GM12878 (cell line): Measurements from ENCODE around the gene PRSS27. TPM values are rescaled to one million over a fixed set of nuclear protein-coding genes. Genes with fewer than 3 reads are reported as not detected.

Experiments
- ATAC-seq: fragments of 200-7000 bp; cut with Tn5 transposase; 3 replicates; pipeline ENCODE4 v1.9.1; 2020; ENCODE audit warnings: mild to moderate bottlenecking, moderate library complexity
- BruUV-seq: library from RNA; stranded (reverse); fragments of 400-500 nt; replicated peaks from 2 replicates; lab custom pipeline; 2021; lab: Mats Ljungman, UMichigan
- CTCF ChIA-PET: fragments of 300-600 bp; sonication (Branson Sonifier 250); formaldehyde crosslinking; extraction: SDS; loops from one replicate; lab custom pipeline; 2021; ENCODE audit warnings: inconsistent platforms; lab: Yijun Ruan, JAX
- POLR2A ChIA-PET: fragments of 350-600 bp; formaldehyde crosslinking; extraction: SDS; loops from one replicate; lab custom pipeline; 2021; ENCODE audit warnings: inconsistent platforms; lab: Charles Lee
- RAD21 ChIA-PET: fragments of 300-600 bp; sonication (Branson Sonifier 250); formaldehyde crosslinking; loops from one replicate; lab custom pipeline; 2023; ENCODE audit warnings: antibody characterized with exemption; ENCODE audit not compliant: unreplicated experiment; lab: Charles Lee
- SMC1A ChIA-PET: fragments of 300-600 bp; sonication (Branson Sonifier 250); formaldehyde crosslinking; loops from one replicate; lab custom pipeline; 2023; ENCODE audit not compliant: unreplicated experiment, uncharacterized antibody; lab: Charles Lee
- DNase-seq: peaks from one replicate; pipeline ENCODE4 v3.0.0-alpha.2; 2011; ENCODE audit warnings: low read depth, low spot score
- FAIRE-seq: peaks from 3 replicates; lab custom pipeline; 2011; peaks lifted over from hg19 to GRCh38; lab: Jason Lieb, UNC
- H2AFZ ChIP-seq: 2 replicates; pipeline ENCODE4 v1.6.0; 2011; ENCODE audit warnings: low read depth, low read length, control low read depth; ENCODE audit not compliant: control insufficient read depth
- H3K27ac ChIP-seq: 2 replicates; pipeline ENCODE4 v1.5.1; 2011; ENCODE audit warnings: control low read depth; ENCODE audit not compliant: control insufficient read depth, insufficient read depth
- H3K27me3 ChIP-seq, 2 experiments: replicated peaks in 1 of 2; 2 replicates each; pipeline versions ENCODE4 v1.6.0 to v1.6.1; 2011; ENCODE audit warnings: low read length in 1 of 2; ENCODE audit not compliant: control insufficient read depth in 2 of 2, insufficient read depth in 2 of 2
- H3K36me3 ChIP-seq, 2 experiments: 2 replicates each; pipeline ENCODE4 v1.5.1; 2011; ENCODE audit warnings: low read length in 1 of 2; ENCODE audit not compliant: control insufficient read depth in 2 of 2, insufficient read depth in 2 of 2
- H3K4me1 ChIP-seq: 2 replicates; pipeline ENCODE4 v1.6.1; 2011; ENCODE audit warnings: mild to moderate bottlenecking, low read length, moderate library complexity, mixed read lengths; ENCODE audit not compliant: control insufficient read depth, insufficient read depth
- H3K4me2 ChIP-seq: 2 replicates; pipeline ENCODE4 v1.6.0; 2011; ENCODE audit warnings: control low read depth; ENCODE audit not compliant: control insufficient read depth, insufficient read depth
- H3K4me3 ChIP-seq: fragments of 200-600 bp; sonication (generic); 2 replicates; pipeline ENCODE4 v1.5.1; 2016
- H3K79me2 ChIP-seq: 2 replicates; pipeline ENCODE4 v1.6.0; 2011; ENCODE audit warnings: low read length; ENCODE audit not compliant: control insufficient read depth, insufficient read depth
- H3K9ac ChIP-seq: 2 replicates; pipeline ENCODE4 v1.8.0; 2011; ENCODE audit warnings: low read length, control low read depth, mixed read lengths; ENCODE audit not compliant: control insufficient read depth, insufficient read depth
- H3K9me3 ChIP-seq: replicated peaks from 3 replicates; pipeline ENCODE4 v1.5.1; 2011; ENCODE audit warnings: mild to moderate bottlenecking, low read length; ENCODE audit not compliant: control insufficient read depth, insufficient read depth
- H4K20me1 ChIP-seq: 2 replicates; pipeline ENCODE4 v1.6.0; 2011; ENCODE audit not compliant: control insufficient read depth, insufficient read depth
- ATF7 ChIP-seq: fragments of 450-650 bp; IDR thresholded peaks from 2 replicates; pipeline ENCODE4 v1.6.1; 2016; ENCODE audit warnings: low read depth, mild to moderate bottlenecking
- FOXK2 ChIP-seq: fragments of 450-650 bp; IDR thresholded peaks from 2 replicates; pipeline ENCODE4 v1.6.1; 2017; ENCODE audit warnings: mild to moderate bottlenecking, moderate library complexity
- HDGF ChIP-seq: fragments of 450-650 bp; IDR thresholded peaks from 2 replicates; pipeline ENCODE4 v1.6.1; 2016; ENCODE audit warnings: antibody characterized with exemption
- MYC ChIP-seq: IDR thresholded peaks from 2 replicates; pipeline ENCODE4 v1.6.1; 2011; ENCODE audit warnings: mild to moderate bottlenecking, low read length, moderate library complexity, inconsistent platforms; ENCODE audit not compliant: insufficient read depth, insufficient replicate concordance, insufficient read length, severe bottlenecking
- POLR2A ChIP-seq: IDR thresholded peaks from 2 replicates; pipeline ENCODE4 v1.6.1; 2011; ENCODE audit warnings: low read depth, mild to moderate bottlenecking, low read length
- POLR2AphosphoS5 ChIP-seq: IDR thresholded peaks from 2 replicates; pipeline ENCODE4 v1.6.1; 2011; ENCODE audit warnings: mild to moderate bottlenecking, low read length, inconsistent platforms
- RELA ChIP-seq: fragments of 450-650 bp; IDR thresholded peaks from 2 replicates; pipeline ENCODE4 v1.8.0; 2014; ENCODE audit warnings: borderline replicate concordance; ENCODE audit not compliant: partially characterized antibody
- TBL1XR1 ChIP-seq: IDR thresholded peaks from 2 replicates; pipeline ENCODE4 v1.6.1; 2012; ENCODE audit warnings: low read depth, low read length, improper control_type of control experiment
- WRNIP1 ChIP-seq: IDR thresholded peaks from 2 replicates; pipeline ENCODE4 v1.6.1; 2011; ENCODE audit warnings: low read depth, low read length, improper control_type of control experiment, borderline replicate concordance
- WGBS: methylation state at CpG from one replicate; pipeline ENCODE4 v1.1.6; 2016; ENCODE audit warnings: low lambda C conversion rate; ENCODE audit not compliant: insufficient replicate concordance, insufficient coverage; ENCODE audit errors: missing lambda C conversion rate; 5-methylcytosine and 5-hydroxymethylcytosine counted together
- in situ Hi-C: fragments of 300-500 bp; cut with MboI; formaldehyde crosslinking; loops from 9 replicates; pipeline ENCODE4 v1.14.3; 2018; ENCODE audit warnings: mixed read lengths
- intact Hi-C: fragments of 100-400 bp; cut with micrococcal nuclease; formaldehyde crosslinking; loops from one replicate; pipeline ENCODE4 v1.14.2; 2022; ENCODE audit not compliant: unreplicated experiment
- polyA plus RNA-seq, 11 experiments: library from polyadenylated mRNA; depleted of rRNA in 4 of 11; unstranded in 6 of 11; stranded (reverse) in 5 of 11; fragments of >200 nt; fragmentation: Nextera tagmentation in 4 of 11; fragmentation: Illumina TruSeq in 1 of 11; extraction: Ambion mirVana in 4 of 11; extraction: Trizol in 1 of 11; gene quantifications; 1 replicate in 1 of 11; 2 replicates in 10 of 11; pipeline versions ENCODE4 v1.2.1 to v1.2.3, GENCODE V29; 2011 to 2016; ENCODE audit warnings: inconsistent platforms in 2 of 11, missing spikeins in 2 of 11, low read depth in 1 of 11
- total RNA-seq, 4 experiments: library from RNA; depleted of rRNA in 3 of 4; stranded (reverse); fragments of >200 nt in 3 of 4; fragmentation: Illumina TruSeq in 1 of 4; extraction: Trizol in 1 of 4; gene quantifications; 2 replicates each; pipeline versions ENCODE4 v1.2.1 to v1.2.3, GENCODE V29; 2013 to 2021
- TF ChIP-seq, protein P1 (sequence below): fragments of 450-650 bp; IDR thresholded peaks from 2 replicates; pipeline ENCODE4 v1.6.1; 2017; ENCODE audit warnings: borderline replicate concordance
- TF ChIP-seq, protein P2 (sequence below): fragments of 450-650 bp; IDR thresholded peaks from 2 replicates; pipeline ENCODE4 v1.6.1; 2017; ENCODE audit warnings: mild to moderate bottlenecking, moderate library complexity

PRSS27 gene
- total and polyA plus RNA-seq, 10 of the 15 experiments (the other 5 are each of a cell fraction or from before 2014, with no cell fraction given): 0.18 to 1.8 (median 0.51) TPM; not detected in 2

- H3K79me2 ChIP-seq: peaks cover 80% of the 10 kb centered on the region
- SMC1A ChIA-PET: no interaction called here
- no TSS peak for BruUV-seq
- CTCF ChIA-PET: no interaction called here
- TF ChIP-seq POLR2A: peak; percentile 46; the same call in 1 of the 2 replicates
- TF ChIP-seq ATF7: no peak
- TF ChIP-seq WRNIP1: no peak
- TF ChIP-seq POLR2AphosphoS5: peak; percentile 55
- TF ChIP-seq RELA: no peak
- no peak overlapping the region for H3K9ac ChIP-seq
- H3K4me3 ChIP-seq: no peak overlapping the region
- no peak overlapping the region for H3K4me2 ChIP-seq
- no peaks in the 10 kb centered on the region for H3K27me3 ChIP-seq
- H3K4me1 ChIP-seq: peaks cover 6% of the 10 kb centered on the region; the same call in 1 of the 2 replicates
- RAD21 ChIA-PET: no interaction called here
- intact Hi-C loops: no loop called here
- H4K20me1 ChIP-seq: peaks cover 29% of the 10 kb centered on the region
- no peak overlapping the region for H2AFZ ChIP-seq
- FAIRE-seq: no peak
- no peak for ATAC-seq
- H3K36me3 ChIP-seq: peaks cover 38 to 57% of the 10 kb centered on the region in 2 experiments
- no peak overlapping the region for H3K27ac ChIP-seq
- POLR2A ChIA-PET: no interaction called here
- in situ Hi-C loops: no loop called here
- no peaks in the 10 kb centered on the region; the same call in 2 of the 3 replicates for H3K9me3 ChIP-seq
- WGBS: 98% methylated on average over 11 of the region's 11 CpGs
- DNase-seq: no peak
These were observed 37.3 kb upstream of the PRSS27 start for GRCh38 chr16:2757344-2757743.

- ATAC-seq (no peak), FAIRE-seq (no peak), DNase-seq (no peak)
- H3K27me3 ChIP-seq: no peaks in the 10 kb centered on the region
- TF ChIP-seq, protein P1, sequence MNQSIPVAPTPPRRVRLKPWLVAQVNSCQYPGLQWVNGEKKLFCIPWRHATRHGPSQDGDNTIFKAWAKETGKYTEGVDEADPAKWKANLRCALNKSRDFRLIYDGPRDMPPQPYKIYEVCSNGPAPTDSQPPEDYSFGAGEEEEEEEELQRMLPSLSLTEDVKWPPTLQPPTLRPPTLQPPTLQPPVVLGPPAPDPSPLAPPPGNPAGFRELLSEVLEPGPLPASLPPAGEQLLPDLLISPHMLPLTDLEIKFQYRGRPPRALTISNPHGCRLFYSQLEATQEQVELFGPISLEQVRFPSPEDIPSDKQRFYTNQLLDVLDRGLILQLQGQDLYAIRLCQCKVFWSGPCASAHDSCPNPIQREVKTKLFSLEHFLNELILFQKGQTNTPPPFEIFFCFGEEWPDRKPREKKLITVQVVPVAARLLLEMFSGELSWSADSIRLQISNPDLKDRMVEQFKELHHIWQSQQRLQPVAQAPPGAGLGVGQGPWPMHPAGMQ: no peak
- TF ChIP-seq POLR2A (peak; percentile 41; the same call in 1 of the 2 replicates), FOXK2 (no peak), TBL1XR1 (no peak), MYC (no peak), HDGF (peak; percentile 53; the same call in 1 of the 2 replicates)
- TF ChIP-seq, protein P2, sequence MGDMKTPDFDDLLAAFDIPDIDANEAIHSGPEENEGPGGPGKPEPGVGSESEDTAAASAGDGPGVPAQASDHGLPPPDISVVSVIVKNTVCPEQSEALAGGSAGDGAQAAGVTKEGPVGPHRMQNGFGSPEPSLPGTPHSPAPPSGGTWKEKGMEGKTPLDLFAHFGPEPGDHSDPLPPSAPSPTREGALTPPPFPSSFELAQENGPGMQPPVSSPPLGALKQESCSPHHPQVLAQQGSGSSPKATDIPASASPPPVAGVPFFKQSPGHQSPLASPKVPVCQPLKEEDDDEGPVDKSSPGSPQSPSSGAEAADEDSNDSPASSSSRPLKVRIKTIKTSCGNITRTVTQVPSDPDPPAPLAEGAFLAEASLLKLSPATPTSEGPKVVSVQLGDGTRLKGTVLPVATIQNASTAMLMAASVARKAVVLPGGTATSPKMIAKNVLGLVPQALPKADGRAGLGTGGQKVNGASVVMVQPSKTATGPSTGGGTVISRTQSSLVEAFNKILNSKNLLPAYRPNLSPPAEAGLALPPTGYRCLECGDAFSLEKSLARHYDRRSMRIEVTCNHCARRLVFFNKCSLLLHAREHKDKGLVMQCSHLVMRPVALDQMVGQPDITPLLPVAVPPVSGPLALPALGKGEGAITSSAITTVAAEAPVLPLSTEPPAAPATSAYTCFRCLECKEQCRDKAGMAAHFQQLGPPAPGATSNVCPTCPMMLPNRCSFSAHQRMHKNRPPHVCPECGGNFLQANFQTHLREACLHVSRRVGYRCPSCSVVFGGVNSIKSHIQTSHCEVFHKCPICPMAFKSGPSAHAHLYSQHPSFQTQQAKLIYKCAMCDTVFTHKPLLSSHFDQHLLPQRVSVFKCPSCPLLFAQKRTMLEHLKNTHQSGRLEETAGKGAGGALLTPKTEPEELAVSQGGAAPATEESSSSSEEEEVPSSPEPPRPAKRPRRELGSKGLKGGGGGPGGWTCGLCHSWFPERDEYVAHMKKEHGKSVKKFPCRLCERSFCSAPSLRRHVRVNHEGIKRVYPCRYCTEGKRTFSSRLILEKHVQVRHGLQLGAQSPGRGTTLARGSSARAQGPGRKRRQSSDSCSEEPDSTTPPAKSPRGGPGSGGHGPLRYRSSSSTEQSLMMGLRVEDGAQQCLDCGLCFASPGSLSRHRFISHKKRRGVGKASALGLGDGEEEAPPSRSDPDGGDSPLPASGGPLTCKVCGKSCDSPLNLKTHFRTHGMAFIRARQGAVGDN: no peak
- in situ Hi-C loops (no loop called here), intact Hi-C loops (no loop called here)
- no peak overlapping the region for H3K27ac ChIP-seq
- WGBS: 92% methylated on average over 27 of the region's 30 CpGs
- H4K20me1 ChIP-seq: peaks cover 29% of the 10 kb centered on the region
- BruUV-seq: no TSS peak
- no peak overlapping the region for H3K9ac ChIP-seq
- H3K79me2 ChIP-seq: peaks cover 79% of the 10 kb centered on the region
- ChIA-PET RAD21 (no interaction called here), CTCF (interaction anchor here (0.9 kb wide), 1 partner anchor 89 kb away, joined by 3 read pairs; no protein-coding TSS in a partner anchor), POLR2A (no interaction called here), SMC1A (no interaction called here)
- peaks cover 8% of the 10 kb centered on the region; the same call in 1 of the 2 replicates for H3K4me1 ChIP-seq
- H3K36me3 ChIP-seq: peaks cover 30 to 51% of the 10 kb centered on the region in 2 experiments
- no peak overlapping the region for H2AFZ ChIP-seq
- H3K9me3 ChIP-seq: no peaks in the 10 kb centered on the region; the same call in 1 of the 3 replicates
- peak overlapping the region; percentile 78 for H3K4me2 ChIP-seq
- 0 out of 2 replicates have a peak overlapping the region, but pooled peaks have one; percentile 98 for H3K4me3 ChIP-seq
These were observed 36.4 kb upstream of the PRSS27 start for GRCh38 chr16:2756288-2757015.
